HepG2 (cell line): ENCODE measurements around the gene CLCNKA. TPM values are rescaled to one million over a fixed set of nuclear protein-coding genes. Genes with fewer than 3 reads are reported as not detected.
A peak's percentile ranks its signal among the peaks of the same experiment; 100 is the strongest.

Experiments
- ATAC-seq: fragments of 200-7000 bp; cut with Tn5 transposase; 3 replicates; pipeline ENCODE4 v1.9.1; 2020; ENCODE audit warnings: mild to moderate bottlenecking, moderate library complexity
- BruUV-seq: library from RNA; stranded (reverse); fragments of 400-500 nt; replicated peaks from 2 replicates; lab custom pipeline; 2021; lab: Mats Ljungman, UMichigan
- CTCF ChIA-PET: fragments of 300-600 bp; formaldehyde crosslinking; extraction: SDS; loops from one replicate; lab custom pipeline; 2021; ENCODE audit warnings: low total read pairs, inconsistent platforms, low intra/inter-chr PET ratio; lab: Yijun Ruan, JAX
- POLR2A ChIA-PET: fragments of 350-600 bp; sonication (Branson Sonifier 250); formaldehyde crosslinking; loops from one replicate; lab custom pipeline; 2020; ENCODE audit warnings: antibody characterized with exemption, inconsistent platforms; lab: Yijun Ruan, JAX
- DNase-seq: peaks from one replicate; pipeline ENCODE4 v3.0.0-alpha.2; 2015; ENCODE audit warnings: low spot score
- FAIRE-seq: peaks from 3 replicates; lab custom pipeline; 2011; peaks lifted over from hg19 to GRCh38; lab: Jason Lieb, UNC
- H2AFZ ChIP-seq: one replicate; pipeline ENCODE4 v1.6.1; 2011; ENCODE audit warnings: low read length, inconsistent platforms
- H3K27ac ChIP-seq: fragments of 300-600 bp; 3 replicates; pipeline ENCODE4 v1.8.0; 2011; ENCODE audit warnings: mixed run types, mild to moderate bottlenecking, mixed read lengths, low read length, inconsistent platforms; ENCODE audit not compliant: insufficient read depth; ENCODE audit errors: extremely low read length
- H3K27me3 ChIP-seq, 2 experiments: fragments of 200-600 bp in 1 of 2; 2 replicates in 1 of 2; 3 replicates in 1 of 2; pipeline versions ENCODE4 v1.6.0 to v1.8.0; 2011; ENCODE audit warnings: low read length in 2 of 2, mild to moderate bottlenecking in 2 of 2, moderate library complexity in 2 of 2, inconsistent platforms in 1 of 2; ENCODE audit not compliant: insufficient read depth in 2 of 2, control insufficient read depth in 1 of 2
- H3K36me3 ChIP-seq, 2 experiments: fragments of 200-600 bp in 1 of 2; replicated peaks in 1 of 2; 2 replicates in 1 of 2; 3 replicates in 1 of 2; pipeline versions ENCODE4 v1.5.1 to v1.8.0; 2011; ENCODE audit warnings: low read length in 2 of 2, inconsistent platforms in 1 of 2; ENCODE audit not compliant: insufficient read depth in 2 of 2, control insufficient read depth in 1 of 2
- H3K4me1 ChIP-seq: 2 replicates; pipeline ENCODE4 v1.5.1; 2012; ENCODE audit warnings: low read length, inconsistent platforms; ENCODE audit not compliant: insufficient read depth
- H3K4me2 ChIP-seq: 2 replicates; pipeline ENCODE4 v1.6.0; 2011; ENCODE audit warnings: low read depth, low read length, inconsistent platforms
- H3K4me3 ChIP-seq, 3 experiments: fragments of 200-600 bp in 1 of 3; sonication (generic), shearing (Covaris generic) in 1 of 3; replicated peaks in 1 of 3; 2 replicates each; pipeline ENCODE4 v1.5.1; 2011 to 2016; ENCODE audit warnings: low read length in 3 of 3, inconsistent platforms in 2 of 3, low read depth in 2 of 3, mild to moderate bottlenecking in 2 of 3, control low read depth in 1 of 3, mixed read lengths in 1 of 3; ENCODE audit not compliant: insufficient read depth in 1 of 3
- H3K79me2 ChIP-seq: one replicate; pipeline ENCODE4 v1.6.1; 2011; ENCODE audit warnings: low read length, inconsistent platforms; ENCODE audit not compliant: insufficient read depth
- H3K9ac ChIP-seq: 2 replicates; pipeline ENCODE4 v1.6.0; 2011; ENCODE audit warnings: mild to moderate bottlenecking, low read depth, low read length, inconsistent platforms; ENCODE audit not compliant: insufficient read depth
- H3K9me3 ChIP-seq: 2 replicates; pipeline ENCODE4 v1.5.1; 2012; ENCODE audit warnings: mild to moderate bottlenecking, low read length
- H4K20me1 ChIP-seq: 2 replicates; pipeline ENCODE4 v1.6.0; 2011; ENCODE audit warnings: inconsistent platforms, mild to moderate bottlenecking, low read length, moderate library complexity; ENCODE audit not compliant: insufficient read depth
- FOXP1 ChIP-seq, 2 experiments: fragments of 450-650 bp in 1 of 2; IDR thresholded peaks; 2 replicates each; pipeline ENCODE4 v1.6.1; 2017 to 2018; ENCODE audit warnings: antibody characterized with exemption in 1 of 2
- GPN1 ChIP-seq: sonication (generic); formaldehyde crosslinking; IDR thresholded peaks from 2 replicates; pipeline ENCODE4 v1.5.1; 2020; ENCODE audit warnings: missing genetic modification reagents, borderline replicate concordance
- TEAD3 ChIP-seq: optimal IDR thresholded peaks from 2 replicates; pipeline ENCODE3; 2016; ENCODE audit warnings: borderline replicate concordance
- XRCC5 ChIP-seq: fragments of 200-400 bp; formaldehyde crosslinking; optimal IDR thresholded peaks from 2 replicates; pipeline ENCODE3; 2017; ENCODE audit warnings: mild to moderate bottlenecking, low read length
- ZKSCAN1 ChIP-seq: fragments of 150-350 bp; IDR thresholded peaks from 2 replicates; pipeline ENCODE4 v1.6.1; 2014; ENCODE audit warnings: low read length
- ZNF3 ChIP-seq: IDR thresholded peaks from 2 replicates; pipeline ENCODE4 v1.7.0; 2017; ENCODE audit warnings: inconsistent platforms
- ZNF547 ChIP-seq: sonication (generic); formaldehyde crosslinking; IDR thresholded peaks from 2 replicates; pipeline ENCODE4 v1.5.1; 2020; ENCODE audit warnings: mild to moderate bottlenecking, missing genetic modification reagents
- WGBS: methylation state at CpG from one replicate; pipeline ENCODE4 v1.1.6; 2017; ENCODE audit warnings: low lambda C conversion rate; 5-methylcytosine and 5-hydroxymethylcytosine counted together
- in situ Hi-C: cut with HindIII; loops from 2 replicates; pipeline ENCODE4 v1.10.0; 2017; ENCODE audit warnings: low pct_unique_long_range_greater_than_20kb; ENCODE audit not compliant: extremely low pct_ligation_motif_present
- intact Hi-C: fragments of 100-400 bp; cut with micrococcal nuclease; formaldehyde crosslinking; loops from one replicate; pipeline ENCODE4 v1.10.0; 2022; ENCODE audit not compliant: unreplicated experiment
- polyA plus RNA-seq, 8 experiments: library from polyadenylated mRNA; depleted of rRNA in 3 of 8; stranded (reverse) in 7 of 8; unstranded in 1 of 8; fragments of >200 nt; fragmentation: Illumina TruSeq in 4 of 8; extraction: Trizol in 4 of 8; gene quantifications; 2 replicates each; pipeline versions ENCODE4 v1.2.1 to v1.2.3, GENCODE V29; 2011 to 2016; ENCODE audit warnings: low read depth in 4 of 8, missing spikeins in 1 of 8, mixed read lengths in 1 of 8; ENCODE audit not compliant: insufficient read depth in 1 of 8
- total RNA-seq, 5 experiments: library from RNA; depleted of rRNA; stranded (reverse); fragments of >200 nt; fragmentation: Illumina TruSeq; extraction: Trizol; gene quantifications; 2 replicates each; pipeline ENCODE4 v1.2.3, GENCODE V29; 2016; ENCODE audit warnings: low read depth in 1 of 5
- TF ChIP-seq, protein P1 (sequence below): IDR thresholded peaks from 2 replicates; pipeline ENCODE4 v1.6.1; 2016; ENCODE audit warnings: missing compliant biosample characterization, missing genetic modification reagents, borderline replicate concordance
- TF ChIP-seq, protein P2 (sequence below): sonication (generic); formaldehyde crosslinking; IDR thresholded peaks from 2 replicates; pipeline ENCODE4 v1.5.0; 2020; ENCODE audit warnings: mild to moderate bottlenecking, missing genetic modification reagents, moderate library complexity
- TF ChIP-seq, protein P3 (sequence below): sonication (generic); formaldehyde crosslinking; IDR thresholded peaks from 2 replicates; pipeline ENCODE4 v1.5.1; 2020; ENCODE audit warnings: mild to moderate bottlenecking, missing genetic modification reagents, moderate library complexity
- TF ChIP-seq, protein P4 (sequence below): sonication (generic); formaldehyde crosslinking; IDR thresholded peaks from 2 replicates; pipeline ENCODE4 v1.4.0; 2020; ENCODE audit warnings: missing genetic modification reagents
- TF ChIP-seq, protein P5 (sequence below): sonication (generic); formaldehyde crosslinking; IDR thresholded peaks from 2 replicates; pipeline ENCODE4 v1.5.0; 2020; ENCODE audit warnings: missing genetic modification reagents

The CLCNKA gene
- total and polyA plus RNA-seq, 2 of the 13 experiments (the other 11 are each of a cell fraction or from before 2014, with no cell fraction given), result 0.03 TPM; not detected in 1

DNA sequence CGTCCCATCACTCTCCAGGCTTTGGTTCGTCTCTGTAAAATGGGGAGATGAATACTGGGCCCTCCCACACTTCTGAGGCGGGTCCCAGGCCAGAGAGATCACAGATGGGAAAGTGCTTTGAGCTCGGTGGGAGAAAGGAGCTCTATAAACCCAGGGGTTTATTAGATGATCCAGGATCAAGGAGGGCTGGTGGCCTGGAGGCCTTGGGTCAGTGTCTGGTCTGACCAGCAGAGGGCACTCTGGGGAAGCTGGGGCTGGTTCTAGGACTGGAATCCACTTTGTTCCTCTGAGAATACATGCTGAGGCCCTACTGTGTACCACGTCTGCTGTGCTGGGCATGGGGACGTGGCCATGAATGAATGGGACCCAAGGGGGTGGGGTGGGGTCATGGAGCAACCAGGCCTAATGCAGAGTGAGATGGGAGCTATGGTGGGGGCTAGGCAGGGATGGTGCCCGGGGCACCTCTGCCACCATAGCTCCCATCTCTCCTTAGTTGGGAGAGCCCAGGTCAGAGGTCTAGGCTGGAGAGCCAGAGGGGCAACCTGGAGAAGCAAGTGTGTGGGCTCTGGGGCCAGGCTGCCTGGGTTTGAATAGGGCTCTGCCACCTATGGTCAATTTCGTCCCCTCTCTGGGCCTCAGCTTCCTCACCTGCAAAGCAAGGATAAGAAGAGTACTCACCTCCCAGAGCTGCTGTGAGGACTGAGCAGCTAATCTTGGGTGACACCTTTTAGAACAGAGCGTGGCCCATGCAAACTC is 60.6 kb downstream of the CLCNKA start:
- Histone ChIP-seq H3K27ac (no peak overlapping the region), H3K9me3 (no peaks in the 10 kb centered on the region), H3K79me2 (no peaks in the 10 kb centered on the region), H3K36me3 (no peaks in the 10 kb centered on the region), H2AFZ (no peak overlapping the region), H3K27me3 (peaks cover 0 to 4% of the 10 kb centered on the region in 2 experiments; a peak in 1 of 5 replicates), H4K20me1 (no peaks in the 10 kb centered on the region), H3K9ac (no peak overlapping the region), H3K4me2 (no peak overlapping the region), H3K4me3 (no peak overlapping the region), H3K4me1 (peaks cover 58% of the 10 kb centered on the region)
- DNase-seq (peak; percentile 53), FAIRE-seq (peak; percentile 78), ATAC-seq (peak; percentile 54)
- ChIA-PET CTCF (interaction anchor here (1.5 to 5.7 kb wide), 2 partner anchors 105 to 162 kb away, joined by 7 to 98 read pairs; no protein-coding TSS in a partner anchor), POLR2A (interaction anchor here (0.7 to 1.7 kb wide), 5 partner anchors 62 to 104 kb away, joined by 3 to 6 read pairs (median 3); partner anchors contain the start of gene EPHA2)
- intact Hi-C loops (loop anchor here (2.0 kb wide), 1 partner anchor 30 kb away; no protein-coding TSS in a partner anchor), in situ Hi-C loops (loop anchor here (5.0 kb wide), 1 partner anchor 35 kb away; no protein-coding TSS in a partner anchor)
- BruUV-seq, result no TSS peak
- 38% methylated on average over 8 of the region's 9 CpGs for WGBS
- TF ChIP-seq, protein P1, sequence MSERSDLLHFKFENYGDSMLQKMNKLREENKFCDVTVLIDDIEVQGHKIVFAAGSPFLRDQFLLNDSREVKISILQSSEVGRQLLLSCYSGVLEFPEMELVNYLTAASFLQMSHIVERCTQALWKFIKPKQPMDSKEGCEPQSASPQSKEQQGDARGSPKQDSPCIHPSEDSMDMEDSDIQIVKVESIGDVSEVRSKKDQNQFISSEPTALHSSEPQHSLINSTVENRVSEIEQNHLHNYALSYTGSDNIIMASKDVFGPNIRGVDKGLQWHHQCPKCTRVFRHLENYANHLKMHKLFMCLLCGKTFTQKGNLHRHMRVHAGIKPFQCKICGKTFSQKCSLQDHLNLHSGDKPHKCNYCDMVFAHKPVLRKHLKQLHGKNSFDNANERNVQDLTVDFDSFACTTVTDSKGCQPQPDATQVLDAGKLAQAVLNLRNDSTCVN, result no peak; the same call in 1 of the 2 replicates
- TF ChIP-seq ZNF547 (CRISPR knock-in tag), result 0 out of 2 replicates have a peak, but pooled peaks have one; percentile 36
- TF ChIP-seq, protein P2, sequence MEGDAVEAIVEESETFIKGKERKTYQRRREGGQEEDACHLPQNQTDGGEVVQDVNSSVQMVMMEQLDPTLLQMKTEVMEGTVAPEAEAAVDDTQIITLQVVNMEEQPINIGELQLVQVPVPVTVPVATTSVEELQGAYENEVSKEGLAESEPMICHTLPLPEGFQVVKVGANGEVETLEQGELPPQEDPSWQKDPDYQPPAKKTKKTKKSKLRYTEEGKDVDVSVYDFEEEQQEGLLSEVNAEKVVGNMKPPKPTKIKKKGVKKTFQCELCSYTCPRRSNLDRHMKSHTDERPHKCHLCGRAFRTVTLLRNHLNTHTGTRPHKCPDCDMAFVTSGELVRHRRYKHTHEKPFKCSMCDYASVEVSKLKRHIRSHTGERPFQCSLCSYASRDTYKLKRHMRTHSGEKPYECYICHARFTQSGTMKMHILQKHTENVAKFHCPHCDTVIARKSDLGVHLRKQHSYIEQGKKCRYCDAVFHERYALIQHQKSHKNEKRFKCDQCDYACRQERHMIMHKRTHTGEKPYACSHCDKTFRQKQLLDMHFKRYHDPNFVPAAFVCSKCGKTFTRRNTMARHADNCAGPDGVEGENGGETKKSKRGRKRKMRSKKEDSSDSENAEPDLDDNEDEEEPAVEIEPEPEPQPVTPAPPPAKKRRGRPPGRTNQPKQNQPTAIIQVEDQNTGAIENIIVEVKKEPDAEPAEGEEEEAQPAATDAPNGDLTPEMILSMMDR, result peak; percentile 88
- TF ChIP-seq TEAD3 (CRISPR knock-in tag), result peak; percentile 22
- TF ChIP-seq GPN1 (CRISPR knock-in tag), result no peak
- TF ChIP-seq XRCC5, result peak; percentile 24
- TF ChIP-seq, protein P3, sequence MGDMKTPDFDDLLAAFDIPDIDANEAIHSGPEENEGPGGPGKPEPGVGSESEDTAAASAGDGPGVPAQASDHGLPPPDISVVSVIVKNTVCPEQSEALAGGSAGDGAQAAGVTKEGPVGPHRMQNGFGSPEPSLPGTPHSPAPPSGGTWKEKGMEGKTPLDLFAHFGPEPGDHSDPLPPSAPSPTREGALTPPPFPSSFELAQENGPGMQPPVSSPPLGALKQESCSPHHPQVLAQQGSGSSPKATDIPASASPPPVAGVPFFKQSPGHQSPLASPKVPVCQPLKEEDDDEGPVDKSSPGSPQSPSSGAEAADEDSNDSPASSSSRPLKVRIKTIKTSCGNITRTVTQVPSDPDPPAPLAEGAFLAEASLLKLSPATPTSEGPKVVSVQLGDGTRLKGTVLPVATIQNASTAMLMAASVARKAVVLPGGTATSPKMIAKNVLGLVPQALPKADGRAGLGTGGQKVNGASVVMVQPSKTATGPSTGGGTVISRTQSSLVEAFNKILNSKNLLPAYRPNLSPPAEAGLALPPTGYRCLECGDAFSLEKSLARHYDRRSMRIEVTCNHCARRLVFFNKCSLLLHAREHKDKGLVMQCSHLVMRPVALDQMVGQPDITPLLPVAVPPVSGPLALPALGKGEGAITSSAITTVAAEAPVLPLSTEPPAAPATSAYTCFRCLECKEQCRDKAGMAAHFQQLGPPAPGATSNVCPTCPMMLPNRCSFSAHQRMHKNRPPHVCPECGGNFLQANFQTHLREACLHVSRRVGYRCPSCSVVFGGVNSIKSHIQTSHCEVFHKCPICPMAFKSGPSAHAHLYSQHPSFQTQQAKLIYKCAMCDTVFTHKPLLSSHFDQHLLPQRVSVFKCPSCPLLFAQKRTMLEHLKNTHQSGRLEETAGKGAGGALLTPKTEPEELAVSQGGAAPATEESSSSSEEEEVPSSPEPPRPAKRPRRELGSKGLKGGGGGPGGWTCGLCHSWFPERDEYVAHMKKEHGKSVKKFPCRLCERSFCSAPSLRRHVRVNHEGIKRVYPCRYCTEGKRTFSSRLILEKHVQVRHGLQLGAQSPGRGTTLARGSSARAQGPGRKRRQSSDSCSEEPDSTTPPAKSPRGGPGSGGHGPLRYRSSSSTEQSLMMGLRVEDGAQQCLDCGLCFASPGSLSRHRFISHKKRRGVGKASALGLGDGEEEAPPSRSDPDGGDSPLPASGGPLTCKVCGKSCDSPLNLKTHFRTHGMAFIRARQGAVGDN (CRISPR knock-in tag), result peak; percentile 31
- no peak for TF ChIP-seq ZNF3
- TF ChIP-seq, protein P4, sequence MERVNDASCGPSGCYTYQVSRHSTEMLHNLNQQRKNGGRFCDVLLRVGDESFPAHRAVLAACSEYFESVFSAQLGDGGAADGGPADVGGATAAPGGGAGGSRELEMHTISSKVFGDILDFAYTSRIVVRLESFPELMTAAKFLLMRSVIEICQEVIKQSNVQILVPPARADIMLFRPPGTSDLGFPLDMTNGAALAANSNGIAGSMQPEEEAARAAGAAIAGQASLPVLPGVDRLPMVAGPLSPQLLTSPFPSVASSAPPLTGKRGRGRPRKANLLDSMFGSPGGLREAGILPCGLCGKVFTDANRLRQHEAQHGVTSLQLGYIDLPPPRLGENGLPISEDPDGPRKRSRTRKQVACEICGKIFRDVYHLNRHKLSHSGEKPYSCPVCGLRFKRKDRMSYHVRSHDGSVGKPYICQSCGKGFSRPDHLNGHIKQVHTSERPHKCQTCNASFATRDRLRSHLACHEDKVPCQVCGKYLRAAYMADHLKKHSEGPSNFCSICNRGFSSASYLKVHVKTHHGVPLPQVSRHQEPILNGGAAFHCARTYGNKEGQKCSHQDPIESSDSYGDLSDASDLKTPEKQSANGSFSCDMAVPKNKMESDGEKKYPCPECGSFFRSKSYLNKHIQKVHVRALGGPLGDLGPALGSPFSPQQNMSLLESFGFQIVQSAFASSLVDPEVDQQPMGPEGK, result no peak
- TF ChIP-seq FOXP1 (IDR thresholded peaks at IDR 0.05), result no peak
- TF ChIP-seq FOXP1 (CRISPR knock-in tag; IDR thresholded peaks at IDR 0.05), result no peak
- TF ChIP-seq, protein P5, sequence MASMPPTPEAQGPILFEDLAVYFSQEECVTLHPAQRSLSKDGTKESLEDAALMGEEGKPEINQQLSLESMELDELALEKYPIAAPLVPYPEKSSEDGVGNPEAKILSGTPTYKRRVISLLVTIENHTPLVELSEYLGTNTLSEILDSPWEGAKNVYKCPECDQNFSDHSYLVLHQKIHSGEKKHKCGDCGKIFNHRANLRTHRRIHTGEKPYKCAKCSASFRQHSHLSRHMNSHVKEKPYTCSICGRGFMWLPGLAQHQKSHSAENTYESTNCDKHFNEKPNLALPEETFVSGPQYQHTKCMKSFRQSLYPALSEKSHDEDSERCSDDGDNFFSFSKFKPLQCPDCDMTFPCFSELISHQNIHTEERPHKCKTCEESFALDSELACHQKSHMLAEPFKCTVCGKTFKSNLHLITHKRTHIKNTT (CRISPR knock-in tag), result no peak
- TF ChIP-seq ZKSCAN1, result peak; percentile 96
